Liver (tissue), 9 donors: ENCODE measurements around the gene BRME1. TPM values are rescaled to one million over a fixed set of nuclear protein-coding genes. Genes with fewer than 3 reads are reported as not detected.
A peak's percentile ranks its signal among the peaks of the same experiment; 100 is the strongest.

Source experiments
- DNase-seq: peaks from one replicate; pipeline ENCODE4 v3.0.0-alpha.2; 2017; ENCODE audit warnings: low spot score
- H3K27ac ChIP-seq, 2 donors: one replicate each; pipeline ENCODE4 v1.7.0; 2013; ENCODE audit warnings: inconsistent platforms in 2 of 2, low read length in 2 of 2, control low read depth in 1 of 2, low read depth in 1 of 2, mild to moderate bottlenecking in 1 of 2
- H3K27me3 ChIP-seq, 4 donors: one replicate each; pipeline versions ENCODE4 v1.6.1 to v1.7.0; 2013; ENCODE audit warnings: low read length in 3 of 4, inconsistent platforms in 1 of 4, mild to moderate bottlenecking in 1 of 4, moderate library complexity in 1 of 4; ENCODE audit not compliant: control insufficient read depth in 4 of 4, insufficient read depth in 4 of 4
- H3K36me3 ChIP-seq, 4 donors: one replicate each; pipeline versions ENCODE4 v1.6.1 to v1.7.0; 2013; ENCODE audit warnings: low read length in 3 of 4, mild to moderate bottlenecking in 3 of 4, low read depth in 1 of 4, moderate library complexity in 1 of 4; ENCODE audit not compliant: control insufficient read depth in 4 of 4, insufficient read depth in 3 of 4
- H3K4me1 ChIP-seq, 4 donors: one replicate each; pipeline versions ENCODE4 v1.6.1 to v1.7.0; 2013; ENCODE audit warnings: low read length in 3 of 4, mild to moderate bottlenecking in 3 of 4, moderate library complexity in 1 of 4; ENCODE audit not compliant: control insufficient read depth in 4 of 4, insufficient read depth in 4 of 4
- H3K4me3 ChIP-seq, 3 donors: one replicate each; pipeline versions ENCODE4 v1.6.1 to v1.7.0; 2013; ENCODE audit warnings: low read length in 3 of 3, control low read depth in 1 of 3, low read depth in 1 of 3, mild to moderate bottlenecking in 1 of 3
- H3K9ac ChIP-seq, 2 donors: one replicate each; pipeline ENCODE4 v1.7.0; 2013; ENCODE audit warnings: low read length in 2 of 2, mild to moderate bottlenecking in 2 of 2, moderate library complexity in 2 of 2, control low read depth in 1 of 2, low read depth in 1 of 2
- H3K9me3 ChIP-seq, 4 donors: one replicate each; pipeline versions ENCODE4 v1.6.1 to v1.7.0; 2013; ENCODE audit warnings: low read length in 3 of 4; ENCODE audit not compliant: control insufficient read depth in 4 of 4
- FOXA2 ChIP-seq: IDR thresholded peaks from 2 replicates; pipeline ENCODE4 v1.6.1; 2016; ENCODE audit warnings: antibody characterized with exemption
- GABPA ChIP-seq, 2 donors: IDR thresholded peaks in 1 of 2; conservative IDR thresholded peaks in 1 of 2; 2 replicates each; pipeline ENCODE4 v1.6.1; 2016; ENCODE audit warnings: antibody characterized with exemption in 2 of 2, mild to moderate bottlenecking in 1 of 2, moderate library complexity in 1 of 2
- HNF4A ChIP-seq, 2 donors: conservative IDR thresholded peaks; 2 replicates each; pipeline ENCODE4 v1.6.1; 2016; ENCODE audit warnings: antibody characterized with exemption in 2 of 2, mild to moderate bottlenecking in 2 of 2
- HNF4G ChIP-seq: IDR thresholded peaks from 2 replicates; pipeline ENCODE4 v1.6.1; 2016; ENCODE audit warnings: antibody characterized with exemption
- JUND ChIP-seq, 2 donors: IDR thresholded peaks; 2 replicates each; pipeline ENCODE4 v1.6.1; 2016; ENCODE audit warnings: antibody characterized with exemption in 2 of 2
- NR2F2 ChIP-seq: IDR thresholded peaks from 2 replicates; pipeline ENCODE4 v1.6.1; 2016; ENCODE audit warnings: antibody characterized with exemption
- RAD21 ChIP-seq, 2 donors: IDR thresholded peaks; 2 replicates each; pipeline ENCODE4 v1.6.1; 2016; ENCODE audit warnings: antibody characterized with exemption in 2 of 2, mild to moderate bottlenecking in 2 of 2
- REST ChIP-seq: IDR thresholded peaks from 2 replicates; pipeline ENCODE4 v1.6.1; 2016; ENCODE audit warnings: antibody characterized with exemption, mild to moderate bottlenecking
- RXRA ChIP-seq, 2 donors: IDR thresholded peaks; 2 replicates each; pipeline ENCODE4 v1.6.1; 2017 to 2018; ENCODE audit warnings: antibody characterized with exemption in 2 of 2, mild to moderate bottlenecking in 1 of 2
- SP1 ChIP-seq: IDR thresholded peaks from 2 replicates; pipeline ENCODE4 v1.6.1; 2018; ENCODE audit warnings: antibody characterized with exemption, mild to moderate bottlenecking
- YY1 ChIP-seq: IDR thresholded peaks from 2 replicates; pipeline ENCODE4 v1.6.1; 2016; ENCODE audit warnings: antibody characterized with exemption, mild to moderate bottlenecking
- WGBS: extraction: QIAGEN DNeasy Blood & Tissue Kit; methylation state at CpG from one replicate; pipeline ENCODE4 v1.1.7; 2013; 5-methylcytosine and 5-hydroxymethylcytosine counted together
- polyA plus RNA-seq, 2 donors: library from polyadenylated mRNA; stranded (reverse) in 1 of 2; unstranded in 1 of 2; fragments of 200-250 nt in 1 of 2; fragments of >200 nt in 1 of 2; fragmentation: Nextera tagmentation in 1 of 2; extraction: Ambion mirVana in 1 of 2; gene quantifications; one replicate each; pipeline versions ENCODE4 v1.2.1 to v1.2.3, GENCODE V29; 2013 to 2015
- total RNA-seq, 2 donors: library from RNA; depleted of rRNA; stranded (reverse); fragments of >200 nt; gene quantifications; one replicate each; pipeline ENCODE4 v1.2.3, GENCODE V29; 2014
- TF ChIP-seq, protein P1 (sequence below): fragments of 150-350 bp; IDR thresholded peaks from 2 replicates; pipeline ENCODE4 v1.5.1; 2017; ENCODE audit warnings: improper control_type of control experiment, low read depth, low read length; ENCODE audit not compliant: missing input control
- donor health status: healthy.
- donor health status: healthy.
- donor health status: healthy.
- donor health status: healthy.
- donor health status: healthy.

The BRME1 gene
- total and polyA plus RNA-seq, 4 donors: 0.42 to 5.3 (median 0.48) TPM

DNA sequence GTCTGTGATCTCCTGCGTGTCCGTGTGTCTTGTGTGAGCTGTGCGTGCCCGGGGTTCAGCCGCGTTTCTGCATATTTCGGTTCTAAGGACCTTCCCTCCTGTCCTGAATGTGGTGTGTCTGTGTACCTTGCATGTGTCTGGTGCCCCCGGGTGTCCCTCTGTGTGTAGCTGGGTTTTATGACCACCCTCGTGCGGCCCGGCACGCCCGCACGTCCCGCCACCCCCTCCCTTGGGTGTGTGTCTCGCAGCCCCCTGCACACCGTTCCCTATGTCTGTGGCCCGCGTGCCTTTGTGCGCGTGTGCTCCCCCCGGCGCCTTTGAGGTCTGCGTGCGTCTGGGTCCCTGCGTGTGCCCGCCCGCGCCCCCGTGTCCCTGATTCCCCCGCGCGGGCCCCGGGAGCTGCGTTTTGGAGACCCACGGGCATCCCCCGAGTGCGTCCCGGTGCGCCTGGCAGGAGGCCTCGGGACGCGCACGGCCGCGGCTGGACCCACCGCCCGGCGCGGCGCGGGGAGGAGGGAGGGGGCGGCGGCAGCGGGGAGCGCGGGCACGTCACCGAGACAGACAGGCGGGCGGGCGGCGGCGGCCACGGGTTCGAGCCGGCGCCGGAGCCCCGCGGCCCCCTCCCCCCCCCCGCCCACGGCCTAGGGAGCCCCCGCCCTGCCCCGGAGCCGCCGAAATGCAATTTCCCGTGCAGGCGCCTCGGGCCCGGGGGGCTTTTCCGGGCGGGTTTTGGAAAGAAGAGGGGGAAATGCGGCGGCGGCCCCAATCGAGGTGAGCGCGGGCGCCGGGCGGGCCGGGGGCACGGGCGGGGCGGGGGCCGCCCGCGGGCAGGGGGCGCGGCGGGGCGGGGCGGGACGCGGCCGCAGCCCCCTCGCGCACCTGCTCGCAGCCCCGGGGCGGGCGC, 41.0 kb downstream of the BRME1 start:
- WGBS: 3% methylated on average over 113 of the region's 113 CpGs
- Histone ChIP-seq H3K27me3 (peaks cover 0 to 8% (median 0%) of the 10 kb centered on the region in 4 donors), H3K9ac (no peak overlapping the region), H3K9me3 (no peaks in the 10 kb centered on the region), H3K4me3 (peak overlapping the region in 1 of 3 donors; percentile 54), H3K36me3 (peaks cover 0 to 1% (median 0%) of the 10 kb centered on the region in 4 donors), H3K27ac (no peak overlapping the region), H3K4me1 (peaks cover 5 to 14% (median 9%) of the 10 kb centered on the region in 4 donors)
- TF ChIP-seq REST: no peak
- no peak for TF ChIP-seq HNF4G
- TF ChIP-seq FOXA2: no peak
- TF ChIP-seq HNF4A (conservative IDR thresholded peaks at IDR 0.05): no peak
- TF ChIP-seq GABPA (IDR thresholded peaks at IDR 0.05 in 1 of 2, conservative IDR thresholded peaks at IDR 0.05 in 1 of 2): no peak
- no peak for DNase-seq

DNA sequence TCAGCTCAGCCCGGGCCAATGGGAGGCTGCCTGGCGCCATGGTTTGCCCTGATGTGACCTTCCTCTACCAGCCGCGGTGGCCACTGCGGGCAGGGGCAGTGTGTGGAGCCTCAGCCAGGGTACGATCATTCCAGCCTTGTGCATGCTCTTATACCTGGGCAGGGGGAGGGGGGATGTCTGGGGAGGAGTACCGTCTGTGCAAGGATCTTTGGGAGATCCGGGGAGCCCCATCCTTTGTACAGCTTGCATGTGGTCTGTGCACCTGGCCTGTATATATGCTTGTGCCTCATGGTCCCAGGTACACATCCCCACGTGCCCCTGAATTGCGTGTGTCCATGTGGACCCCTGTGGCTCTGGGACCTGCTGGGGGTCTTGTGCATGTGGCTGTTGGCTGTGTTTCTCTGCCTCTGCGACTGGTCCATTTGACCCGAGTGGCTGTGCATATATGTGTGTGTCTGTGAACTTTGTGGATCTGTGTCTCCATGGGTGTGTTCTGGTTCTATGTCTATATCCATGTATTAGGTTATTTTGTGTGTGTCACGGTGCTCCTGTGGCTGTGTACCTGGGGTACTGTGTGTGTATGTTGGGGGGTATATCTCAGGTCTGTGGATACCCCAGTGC, 41.8 kb downstream of the BRME1 start:
- TF ChIP-seq HNF4A (conservative IDR thresholded peaks at IDR 0.05): no peak
- no peak for TF ChIP-seq GABPA (IDR thresholded peaks at IDR 0.05 in 1 of 2, conservative IDR thresholded peaks at IDR 0.05 in 1 of 2)
- Histone ChIP-seq H3K4me3 (no peak overlapping the region), H3K27ac (no peak overlapping the region), H3K36me3 (peaks cover 0 to 1% (median 0%) of the 10 kb centered on the region in 4 donors), H3K9me3 (no peaks in the 10 kb centered on the region), H3K9ac (no peak overlapping the region), H3K27me3 (peaks cover 0 to 8% (median 0%) of the 10 kb centered on the region in 4 donors), H3K4me1 (peaks cover 5 to 14% (median 9%) of the 10 kb centered on the region in 4 donors)
- DNase-seq: no peak
- WGBS: 22% methylated on average over 13 of the region's 13 CpGs

DNA sequence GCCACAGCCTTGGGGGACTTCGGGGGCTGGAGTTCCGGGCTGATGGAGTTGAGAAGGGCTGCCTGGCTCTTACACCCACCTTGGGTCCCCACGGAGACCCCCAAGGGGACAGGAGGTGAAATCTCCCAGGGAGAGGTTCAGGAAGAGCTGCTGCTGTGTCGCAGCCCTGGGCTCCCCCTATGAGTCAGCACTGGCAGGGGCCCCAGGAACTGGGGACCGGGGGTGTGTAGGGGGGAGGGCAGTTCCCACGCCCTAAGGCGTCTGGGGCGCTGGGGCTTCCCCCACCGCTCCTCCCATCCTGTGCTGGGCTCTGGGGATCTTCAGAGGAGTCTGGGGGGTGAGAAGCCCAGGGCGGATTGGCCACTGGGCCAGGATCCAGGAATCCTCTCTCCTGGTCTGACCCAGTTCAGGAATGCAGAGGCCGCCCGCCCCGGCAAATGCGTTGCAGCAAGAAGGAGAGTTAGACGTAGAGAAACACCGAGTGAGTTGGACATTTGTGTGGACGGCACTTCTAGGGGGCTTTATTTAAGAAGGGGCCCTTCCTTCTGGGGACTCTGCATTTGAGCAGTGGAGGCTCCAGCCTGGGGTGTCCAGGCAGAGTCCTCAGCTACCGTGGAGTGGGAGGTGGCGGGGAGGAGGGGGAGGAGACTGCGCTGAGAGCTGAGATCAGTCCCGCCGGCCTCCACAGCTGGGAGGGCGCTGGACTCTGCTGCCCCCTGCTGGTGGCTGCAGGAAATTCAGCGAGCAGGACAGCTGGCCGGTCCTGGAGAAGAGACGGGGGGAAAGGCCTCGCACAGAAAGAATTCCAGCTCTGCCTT, 44.0 kb downstream of the BRME1 start:
- peak overlapping the region; percentile 15 to 42 (median 41) for H3K4me3 ChIP-seq
- H3K4me1 ChIP-seq: peaks cover 5 to 14% (median 9%) of the 10 kb centered on the region in 4 donors
- 8% methylated on average over 27 of the region's 27 CpGs for WGBS
- H3K36me3 ChIP-seq: peaks cover 0 to 1% (median 0%) of the 10 kb centered on the region in 4 donors
- H3K9ac ChIP-seq: peak overlapping the region; percentile 61 to 74
- DNase-seq: peak; percentile 95
- no peaks in the 10 kb centered on the region for H3K9me3 ChIP-seq
- no peak for TF ChIP-seq REST
- peak in 1 of 2 donors; percentile 48 for TF ChIP-seq RXRA (IDR thresholded peaks at IDR 0.05)
- peak; percentile 92 to 93 for TF ChIP-seq RAD21 (IDR thresholded peaks at IDR 0.05)
- no peak for TF ChIP-seq HNF4G
- TF ChIP-seq JUND (IDR thresholded peaks at IDR 0.05): peak; percentile 65 to 74
- TF ChIP-seq, protein P1, sequence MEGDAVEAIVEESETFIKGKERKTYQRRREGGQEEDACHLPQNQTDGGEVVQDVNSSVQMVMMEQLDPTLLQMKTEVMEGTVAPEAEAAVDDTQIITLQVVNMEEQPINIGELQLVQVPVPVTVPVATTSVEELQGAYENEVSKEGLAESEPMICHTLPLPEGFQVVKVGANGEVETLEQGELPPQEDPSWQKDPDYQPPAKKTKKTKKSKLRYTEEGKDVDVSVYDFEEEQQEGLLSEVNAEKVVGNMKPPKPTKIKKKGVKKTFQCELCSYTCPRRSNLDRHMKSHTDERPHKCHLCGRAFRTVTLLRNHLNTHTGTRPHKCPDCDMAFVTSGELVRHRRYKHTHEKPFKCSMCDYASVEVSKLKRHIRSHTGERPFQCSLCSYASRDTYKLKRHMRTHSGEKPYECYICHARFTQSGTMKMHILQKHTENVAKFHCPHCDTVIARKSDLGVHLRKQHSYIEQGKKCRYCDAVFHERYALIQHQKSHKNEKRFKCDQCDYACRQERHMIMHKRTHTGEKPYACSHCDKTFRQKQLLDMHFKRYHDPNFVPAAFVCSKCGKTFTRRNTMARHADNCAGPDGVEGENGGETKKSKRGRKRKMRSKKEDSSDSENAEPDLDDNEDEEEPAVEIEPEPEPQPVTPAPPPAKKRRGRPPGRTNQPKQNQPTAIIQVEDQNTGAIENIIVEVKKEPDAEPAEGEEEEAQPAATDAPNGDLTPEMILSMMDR: peak; percentile 99
- TF ChIP-seq NR2F2: peak; percentile 78
- peak; percentile 60 for TF ChIP-seq SP1
- TF ChIP-seq YY1: no peak
- peak overlapping the region; percentile 78 to 89 for H3K27ac ChIP-seq
- H3K27me3 ChIP-seq: peaks cover 0 to 5% (median 0%) of the 10 kb centered on the region in 4 donors
